PC-3 (cell line): Measurements from ENCODE around the gene TBC1D5. TPM values are rescaled to one million over a fixed set of nuclear protein-coding genes. Genes with fewer than 3 reads are reported as not detected.

Source experiments
- ATAC-seq: fragments of 200-7000 bp; cut with Tn5 transposase; 2 replicates; pipeline ENCODE4 v1.9.1; 2020; ENCODE audit warnings: mild to moderate bottlenecking, moderate library complexity
- BruUV-seq: library from RNA; stranded (reverse); fragments of 400-500 nt; replicated peaks from 2 replicates; lab custom pipeline; 2021; lab: Mats Ljungman, UMichigan
- CTCF ChIA-PET: fragments of 300-600 bp; sonication (Branson Sonifier 250); formaldehyde crosslinking; loops from one replicate; lab custom pipeline; 2022; ENCODE audit warnings: antibody characterized with exemption; lab: Charles Lee
- POLR2A ChIA-PET: fragments of 300-600 bp; sonication (Branson Sonifier 250); formaldehyde crosslinking; loops from one replicate; lab custom pipeline; 2022; ENCODE audit warnings: antibody characterized with exemption; ENCODE audit not compliant: unreplicated experiment; lab: Charles Lee
- DNase-seq: peaks from one replicate; pipeline ENCODE4 v3.0.0-alpha.2; 2015
- H2AFZ ChIP-seq: fragments of 300-600 bp; sonication (generic); 2 replicates; pipeline ENCODE4 v1.6.0; 2016; ENCODE audit warnings: antibody characterized with exemption, low read length
- H3F3A ChIP-seq: fragments of 300-600 bp; sonication (generic); one replicate; pipeline ENCODE4 v1.6.0; 2017; ENCODE audit warnings: antibody characterized with exemption, low read length, control low read depth, mild to moderate bottlenecking; ENCODE audit not compliant: unreplicated experiment
- H3K27ac ChIP-seq: fragments of 300-600 bp; sonication (generic); 2 replicates; pipeline ENCODE4 v1.5.1; 2016; ENCODE audit warnings: mild to moderate bottlenecking, low read length
- H3K27me3 ChIP-seq: fragments of 300-600 bp; sonication (generic); 2 replicates; pipeline ENCODE4 v1.6.1; 2016; ENCODE audit warnings: low read length, mixed read lengths
- H3K36me3 ChIP-seq: fragments of 300-600 bp; sonication (generic); 2 replicates; pipeline ENCODE4 v1.6.1; 2016; ENCODE audit warnings: low read depth, mixed run types, low read length, mixed read lengths
- H3K4me1 ChIP-seq: fragments of 300-600 bp; sonication (generic); 2 replicates; pipeline ENCODE4 v1.5.1; 2016; ENCODE audit warnings: low read length; ENCODE audit not compliant: insufficient read depth
- H3K4me2 ChIP-seq: fragments of 300-600 bp; sonication (generic); 2 replicates; pipeline ENCODE4 v1.6.0; 2016; ENCODE audit warnings: low read length
- H3K4me3 ChIP-seq: fragments of 300-600 bp; sonication (generic); 2 replicates; pipeline ENCODE4 v1.5.1; 2016; ENCODE audit warnings: mild to moderate bottlenecking, low read length, mixed read lengths
- H3K79me2 ChIP-seq: fragments of 300-600 bp; sonication (generic); 2 replicates; pipeline ENCODE4 v1.6.1; 2017; ENCODE audit warnings: low read length, mixed read lengths
- H3K9ac ChIP-seq: fragments of 300-600 bp; sonication (generic); 2 replicates; pipeline ENCODE4 v1.6.0; 2016; ENCODE audit warnings: mild to moderate bottlenecking, low read length
- H3K9me2 ChIP-seq: fragments of 300-600 bp; sonication (generic); replicated peaks from 2 replicates; pipeline ENCODE4 v1.6.1; 2016; ENCODE audit warnings: mixed run types, low read length, mixed read lengths
- H3K9me3 ChIP-seq: fragments of 300-600 bp; sonication (generic); 2 replicates; pipeline ENCODE4 v1.6.1; 2016; ENCODE audit warnings: low read length, mixed read lengths
- H4K20me1 ChIP-seq: fragments of 300-600 bp; sonication (generic); 2 replicates; pipeline ENCODE4 v1.6.1; 2016; ENCODE audit warnings: low read length, mixed read lengths
- CTCF ChIP-seq: fragments of 300-600 bp; sonication (generic); conservative IDR thresholded peaks from 2 replicates; pipeline ENCODE4 v1.5.1; 2017; ENCODE audit warnings: antibody characterized with exemption, low read depth, mild to moderate bottlenecking, low read length
- EZH2 ChIP-seq: fragments of 300-600 bp; sonication (generic); IDR thresholded peaks from one replicate; pipeline ENCODE4 v1.6.1; 2017; ENCODE audit warnings: antibody characterized with exemption, mild to moderate bottlenecking, low read length; ENCODE audit not compliant: unreplicated experiment
- EZH2phosphoT487 ChIP-seq: fragments of 300-600 bp; sonication (generic); IDR thresholded peaks from 2 replicates; pipeline ENCODE4 v1.6.1; 2018; ENCODE audit warnings: mild to moderate bottlenecking, antibody characterized with exemption, low read length, borderline replicate concordance
- intact Hi-C: fragments of 100-400 bp; cut with micrococcal nuclease; formaldehyde crosslinking; loops from 2 replicates; pipeline ENCODE4 v1.9.0; 2023
- total RNA-seq: library from RNA; depleted of rRNA; stranded (reverse); fragments of >200 nt; gene quantifications from 2 replicates; pipeline ENCODE4 v1.2.3, GENCODE V29; 2014

Gene TBC1D5
- total RNA-seq, 1 experiment from 2014 or later, result 54.5 TPM

GRCh38 chr3:17579289-17580031 is 163.0 kb downstream of the TBC1D5 start:
- TF ChIP-seq EZH2 (no peak), CTCF (no peak), EZH2phosphoT487 (no peak)
- no peak overlapping the region for H3K27ac ChIP-seq
- H3K4me1 ChIP-seq, result peaks cover 8% of the 10 kb centered on the region
- H3F3A ChIP-seq, result no peaks in the 10 kb centered on the region
- H3K79me2 ChIP-seq, result no peaks in the 10 kb centered on the region
- H3K4me3 ChIP-seq, result no peak overlapping the region
- ChIA-PET POLR2A (no interaction called here), CTCF (no interaction called here)
- no TSS peak for BruUV-seq
- H3K9ac ChIP-seq, result no peak overlapping the region
- no peaks in the 10 kb centered on the region for H3K9me3 ChIP-seq
- ATAC-seq, result no peak; the same call in 1 of the 2 replicates
- no peaks in the 10 kb centered on the region for H3K27me3 ChIP-seq
- no peak overlapping the region for H3K4me2 ChIP-seq
- no peaks in the 10 kb centered on the region for H4K20me1 ChIP-seq
- no peak overlapping the region for H2AFZ ChIP-seq
- no peak for DNase-seq
- H3K9me2 ChIP-seq, result no peaks in the 10 kb centered on the region
- intact Hi-C loops, result no loop called here
- no peaks in the 10 kb centered on the region for H3K36me3 ChIP-seq

- intact Hi-C loops, result no loop called here
- ChIA-PET CTCF (no interaction called here), POLR2A (no interaction called here)
- no peak for TF ChIP-seq CTCF
- no peak for TF ChIP-seq EZH2phosphoT487
- no peak for TF ChIP-seq EZH2
- no peaks in the 10 kb centered on the region for H4K20me1 ChIP-seq
- no peaks in the 10 kb centered on the region for H3K9me2 ChIP-seq
- H3K36me3 ChIP-seq, result no peaks in the 10 kb centered on the region
- no peak for ATAC-seq
- no peaks in the 10 kb centered on the region for H3K79me2 ChIP-seq
- no peaks in the 10 kb centered on the region for H3F3A ChIP-seq
- H2AFZ ChIP-seq, result no peak overlapping the region
- BruUV-seq, result no TSS peak
- H3K27ac ChIP-seq, result no peak overlapping the region
- H3K4me3 ChIP-seq, result no peak overlapping the region
- H3K9me3 ChIP-seq, result no peaks in the 10 kb centered on the region
- H3K27me3 ChIP-seq, result no peaks in the 10 kb centered on the region
- no peak overlapping the region for H3K9ac ChIP-seq
- H3K4me1 ChIP-seq, result peaks cover 8% of the 10 kb centered on the region
- no peak overlapping the region for H3K4me2 ChIP-seq
- no peak for DNase-seq
Measured at GRCh38 chr3:17577796-17578520, 164.5 kb downstream of the TBC1D5 start.

- no peak overlapping the region for H3K9ac ChIP-seq
- intact Hi-C loops, result no loop called here
- ChIA-PET POLR2A (interaction anchor here (0.6 kb wide), 1 partner anchor 17 kb away, joined by 4 read pairs; no protein-coding TSS in a partner anchor), CTCF (no interaction called here)
- no peak overlapping the region for H2AFZ ChIP-seq
- no peak overlapping the region for H3K4me3 ChIP-seq
- no peaks in the 10 kb centered on the region for H3K9me3 ChIP-seq
- ATAC-seq (no peak), DNase-seq (no peak)
- H3K4me1 ChIP-seq, result no peaks in the 10 kb centered on the region
- H3K27ac ChIP-seq, result no peak overlapping the region
- H3K36me3 ChIP-seq, result no peaks in the 10 kb centered on the region
- H3K27me3 ChIP-seq, result no peaks in the 10 kb centered on the region
- H3K4me2 ChIP-seq, result no peak overlapping the region
- H3K9me2 ChIP-seq, result no peaks in the 10 kb centered on the region
- H4K20me1 ChIP-seq, result no peaks in the 10 kb centered on the region
- no peaks in the 10 kb centered on the region for H3K79me2 ChIP-seq
- BruUV-seq, result no TSS peak
- TF ChIP-seq CTCF, result no peak
- no peak for TF ChIP-seq EZH2phosphoT487
- no peak for TF ChIP-seq EZH2
- no peaks in the 10 kb centered on the region for H3F3A ChIP-seq
Measured at GRCh38 chr3:17573396-17573795, 169.0 kb downstream of the TBC1D5 start.
